GM21529 (cell line): Measurements from ENCODE around the gene ST3GAL5.
"Not testable (repeated sequence)": the region's sequence is repeated elsewhere in the genome, so short reads cannot be mapped to it uniquely, and the experiment has no call there.

Experiments
- ATAC-seq: cut with Tn5 transposase; IDR thresholded peaks from one replicate; pipeline ENCODE4 v1.9.1; 2021; ENCODE audit not compliant: unreplicated experiment

ST3GAL5 gene

GRCh38 chr2:85894554-85895278 lies 5.9 kb upstream of the ST3GAL5 start:
- not testable (repeated sequence) for ATAC-seq

- no peak for ATAC-seq
Observed at GRCh38 chr2:85893428-85894258, 4.9 kb upstream of the ST3GAL5 start.

- ATAC-seq, result no peak
Observed at GRCh38 chr2:85892216-85892944, 3.6 kb upstream of the ST3GAL5 start.

GRCh38 chr2:85890522-85891176 lies 1.9 kb upstream of the ST3GAL5 start:
- ATAC-seq, result no peak

GRCh38 chr2:85889627-85890281 lies 964 bp upstream of the ST3GAL5 start:
- no peak for ATAC-seq

- no peak for ATAC-seq
Observed at GRCh38 chr2:85888020-85888683, 638 bp downstream of the ST3GAL5 start.

GRCh38 chr2:85887566-85888019 lies 1.2 kb downstream of the ST3GAL5 start:
- no peak for ATAC-seq

- no peak for ATAC-seq
Observed at GRCh38 chr2:85886590-85886989, 2.2 kb downstream of the ST3GAL5 start.

GRCh38 chr2:85886141-85886540 lies 2.6 kb downstream of the ST3GAL5 start:
- ATAC-seq, result no peak

- ATAC-seq, result not testable (repeated sequence)
Observed at GRCh38 chr2:85881781-85882180, 7.0 kb downstream of the ST3GAL5 start.

- not testable (repeated sequence) for ATAC-seq
Observed at GRCh38 chr2:85880716-85881328, 8.0 kb downstream of the ST3GAL5 start.

- ATAC-seq, result no peak
Observed at GRCh38 chr2:85878719-85879370, 9.9 kb downstream of the ST3GAL5 start.

GRCh38 chr2:85875350-85876050 lies 13.3 kb downstream of the ST3GAL5 start:
- no peak for ATAC-seq

- no peak for ATAC-seq
Observed at GRCh38 chr2:85873679-85874078, 15.1 kb downstream of the ST3GAL5 start.

- no peak for ATAC-seq
Observed at GRCh38 chr2:85872536-85873161, 16.1 kb downstream of the ST3GAL5 start.

- ATAC-seq, result no peak
Observed at GRCh38 chr2:85871494-85872164, 17.2 kb downstream of the ST3GAL5 start.

GRCh38 chr2:85868822-85869221 lies 20.0 kb downstream of the ST3GAL5 start:
- ATAC-seq, result no peak
